SU-DHL-6 (cell line): ENCODE results near the gene POLRMT.

ENCODE experiments used
- H2AFZ ChIP-seq: fragments of 200-600 bp; sonication (generic); 2 replicates; pipeline ENCODE4 v1.6.1; 2014; ENCODE audit warnings: low read depth, mild to moderate bottlenecking, moderate library complexity, mixed read lengths, antibody characterized with exemption, low read length; ENCODE audit not compliant: severe bottlenecking
- H3F3A ChIP-seq: fragments of 200-600 bp; shearing (Covaris generic); 2 replicates; pipeline ENCODE4 v1.6.0; 2016; ENCODE audit warnings: antibody characterized with exemption, mild to moderate bottlenecking; ENCODE audit not compliant: insufficient read depth
- H3K27ac ChIP-seq: fragments of 200-600 bp; sonication (generic); 2 replicates; pipeline ENCODE4 v1.5.1; 2016; ENCODE audit warnings: low read depth, mild to moderate bottlenecking, low read length, moderate library complexity, mixed read lengths
- H3K27me3 ChIP-seq: fragments of 200-600 bp; sonication (generic), shearing (Covaris generic); 2 replicates; pipeline ENCODE4 v1.6.0; 2014; ENCODE audit warnings: mild to moderate bottlenecking, low read length
- H3K36me3 ChIP-seq: fragments of 200-600 bp; sonication (generic); 2 replicates; pipeline ENCODE4 v1.6.1; 2014; ENCODE audit warnings: mild to moderate bottlenecking, low read length, mixed read lengths
- H3K4me2 ChIP-seq: fragments of 300-600, 200-600 bp; shearing (Covaris generic), sonication (generic); 2 replicates; pipeline ENCODE4 v1.6.0; 2014; ENCODE audit warnings: low read length, low read depth, mild to moderate bottlenecking; ENCODE audit not compliant: poor library complexity, severe bottlenecking
- H3K4me3 ChIP-seq: fragments of 200-600 bp; sonication (generic); 2 replicates; pipeline ENCODE4 v1.5.1; 2014; ENCODE audit warnings: antibody characterized with exemption, low read length, mild to moderate bottlenecking, mixed read lengths; ENCODE audit not compliant: insufficient read depth, poor library complexity, severe bottlenecking
- H3K79me2 ChIP-seq: fragments of 200-600 bp; sonication (generic); 2 replicates; pipeline ENCODE4 v1.6.1; 2014; ENCODE audit warnings: mild to moderate bottlenecking, low read length, moderate library complexity; ENCODE audit not compliant: insufficient read depth
- H3K9ac ChIP-seq: fragments of 200-600 bp; sonication (generic); 2 replicates; pipeline ENCODE4 v1.7.0; 2014; ENCODE audit warnings: mild to moderate bottlenecking, low read length
- H3K9me2 ChIP-seq: fragments of 200-600 bp; sonication (generic); replicated peaks from 2 replicates; pipeline ENCODE4 v1.6.1; 2014; ENCODE audit warnings: low read length; ENCODE audit not compliant: insufficient read depth
- H3K9me3 ChIP-seq: fragments of 200-600 bp; sonication (generic); 2 replicates; pipeline ENCODE4 v1.6.1; 2014; ENCODE audit warnings: low read length, mixed read lengths; ENCODE audit not compliant: insufficient read depth
- H4K20me1 ChIP-seq: fragments of 200-600 bp; sonication (generic); 2 replicates; pipeline ENCODE4 v1.6.1; 2014; ENCODE audit warnings: low read depth, mild to moderate bottlenecking, antibody characterized with exemption, low read length, moderate library complexity, mixed read lengths
- CTCF ChIP-seq: fragments of 200-600 bp; sonication (generic); IDR thresholded peaks from one replicate; pipeline ENCODE4 v1.5.1; 2017; ENCODE audit warnings: antibody characterized with exemption, mild to moderate bottlenecking, low read length, moderate library complexity; ENCODE audit not compliant: insufficient read depth, poor library complexity, severe bottlenecking
- EZH2phosphoT487 ChIP-seq: fragments of 200-600 bp; sonication (generic), shearing (Covaris generic); conservative IDR thresholded peaks from 2 replicates; pipeline ENCODE4 v1.6.1; 2018; ENCODE audit warnings: mild to moderate bottlenecking, antibody characterized with exemption, low read length, moderate library complexity, mixed read lengths

POLRMT gene

GRCh38 chr19:680287-681028, 47.1 kb upstream of the POLRMT start:
- H3K9ac ChIP-seq, result peak overlapping the region; percentile 85
- H3K4me3 ChIP-seq, result peak overlapping the region; percentile 83
- H3K9me2 ChIP-seq, result no peaks in the 10 kb centered on the region
- H3K27me3 ChIP-seq, result no peaks in the 10 kb centered on the region
- H3K79me2 ChIP-seq, result no peaks in the 10 kb centered on the region
- H3K27ac ChIP-seq, result peak overlapping the region; percentile 61
- no peaks in the 10 kb centered on the region for H4K20me1 ChIP-seq
- no peak for TF ChIP-seq EZH2phosphoT487
- no peak for TF ChIP-seq CTCF
- H3K36me3 ChIP-seq, result no peaks in the 10 kb centered on the region
- H3F3A ChIP-seq, result 0 out of 2 replicates have a peak, but pooled peaks cover 9% of the 10 kb centered on the region
- peak overlapping the region; percentile 91 for H2AFZ ChIP-seq
- H3K9me3 ChIP-seq, result no peaks in the 10 kb centered on the region
- peak overlapping the region; percentile 66 for H3K4me2 ChIP-seq

GRCh38 chr19:679418-680286, 46.3 kb upstream of the POLRMT start:
- peak overlapping the region; percentile 85 for H3K9ac ChIP-seq
- H3F3A ChIP-seq, result 0 out of 2 replicates have a peak, but pooled peaks cover 9% of the 10 kb centered on the region
- H3K27me3 ChIP-seq, result no peaks in the 10 kb centered on the region
- no peaks in the 10 kb centered on the region for H3K79me2 ChIP-seq
- no peaks in the 10 kb centered on the region for H3K36me3 ChIP-seq
- no peaks in the 10 kb centered on the region for H3K9me2 ChIP-seq
- TF ChIP-seq CTCF (no peak), EZH2phosphoT487 (no peak)
- H3K4me2 ChIP-seq, result peak overlapping the region; percentile 63
- no peaks in the 10 kb centered on the region for H3K9me3 ChIP-seq
- peak overlapping the region; percentile 83 for H3K4me3 ChIP-seq
- H3K27ac ChIP-seq, result peak overlapping the region; percentile 52
- H4K20me1 ChIP-seq, result no peaks in the 10 kb centered on the region
- H2AFZ ChIP-seq, result peak overlapping the region; percentile 83

GRCh38 chr19:678791-679388, 45.6 kb upstream of the POLRMT start:
- no peak overlapping the region for H3K4me3 ChIP-seq
- no peaks in the 10 kb centered on the region for H3K79me2 ChIP-seq
- no peaks in the 10 kb centered on the region for H3K9me3 ChIP-seq
- no peaks in the 10 kb centered on the region for H4K20me1 ChIP-seq
- no peaks in the 10 kb centered on the region for H3K27me3 ChIP-seq
- H2AFZ ChIP-seq, result no peak overlapping the region
- no peaks in the 10 kb centered on the region for H3K9me2 ChIP-seq
- peak overlapping the region; percentile 63 for H3K4me2 ChIP-seq
- no peak for TF ChIP-seq CTCF
- no peak for TF ChIP-seq EZH2phosphoT487
- no peak overlapping the region for H3K27ac ChIP-seq
- no peaks in the 10 kb centered on the region for H3K36me3 ChIP-seq
- 0 out of 2 replicates have a peak overlapping the region, but pooled peaks have one; percentile 85 for H3K9ac ChIP-seq
- 0 out of 2 replicates have a peak, but pooled peaks cover 9% of the 10 kb centered on the region for H3F3A ChIP-seq
